Fibroblast of the aortic adventitia (primary cell): ENCODE measurements around the gene INPP5D. TPM values are rescaled to one million over a fixed set of nuclear protein-coding genes. Genes with fewer than 3 reads are reported as not detected.
A peak's percentile ranks its signal among the peaks of the same experiment; 100 is the strongest.

Experiments used
- DNase-seq: peaks from one replicate; pipeline ENCODE4 v3.0.0-alpha.2; 2010; ENCODE audit warnings: low read depth
- H3K4me3 ChIP-seq: 2 replicates; pipeline ENCODE4 v1.5.1; 2011; ENCODE audit warnings: low read depth, mild to moderate bottlenecking, control low read depth, low read length, moderate library complexity
- small RNA-seq: library from RNA; depleted of rRNA; stranded (forward); fragments of <200 nt; gene quantifications from one replicate; pipeline ENCODE3, GENCODE V24; 2012
- total RNA-seq: library from RNA; depleted of rRNA; stranded (reverse); fragments of >200 nt; gene quantifications from 2 replicates; pipeline ENCODE4 v1.2.3, GENCODE V29; 2012; ENCODE audit warnings: low replicate concordance
- TF ChIP-seq, protein P1 (sequence below): IDR thresholded peaks from 2 replicates; pipeline ENCODE4 v1.5.1; 2011; ENCODE audit warnings: mild to moderate bottlenecking, low read length, control low read depth, inconsistent platforms; ENCODE audit not compliant: insufficient read depth

The INPP5D gene
- total RNA-seq, 1 donor = 0.54 TPM

DNA sequence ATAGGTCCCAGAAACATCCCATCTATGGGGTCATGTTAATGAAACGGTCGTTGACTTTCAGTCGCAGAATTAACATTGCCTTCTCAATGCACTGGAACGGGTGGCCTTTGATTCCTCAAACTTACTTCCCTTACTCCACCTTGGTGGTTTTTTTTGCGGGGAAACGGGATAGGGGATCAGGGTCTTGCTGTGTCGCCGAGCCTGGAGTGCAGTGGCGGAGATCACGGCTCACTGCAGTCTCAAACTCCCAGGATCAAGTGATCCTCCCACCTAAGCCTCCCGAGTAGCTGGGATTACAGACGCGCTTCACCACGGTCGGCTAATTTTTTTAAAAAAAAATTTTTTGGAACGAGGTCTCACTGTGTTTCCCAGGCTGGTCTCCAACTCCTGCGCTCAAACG lies 192.1 kb downstream of the INPP5D start:
- TF ChIP-seq, protein P1, sequence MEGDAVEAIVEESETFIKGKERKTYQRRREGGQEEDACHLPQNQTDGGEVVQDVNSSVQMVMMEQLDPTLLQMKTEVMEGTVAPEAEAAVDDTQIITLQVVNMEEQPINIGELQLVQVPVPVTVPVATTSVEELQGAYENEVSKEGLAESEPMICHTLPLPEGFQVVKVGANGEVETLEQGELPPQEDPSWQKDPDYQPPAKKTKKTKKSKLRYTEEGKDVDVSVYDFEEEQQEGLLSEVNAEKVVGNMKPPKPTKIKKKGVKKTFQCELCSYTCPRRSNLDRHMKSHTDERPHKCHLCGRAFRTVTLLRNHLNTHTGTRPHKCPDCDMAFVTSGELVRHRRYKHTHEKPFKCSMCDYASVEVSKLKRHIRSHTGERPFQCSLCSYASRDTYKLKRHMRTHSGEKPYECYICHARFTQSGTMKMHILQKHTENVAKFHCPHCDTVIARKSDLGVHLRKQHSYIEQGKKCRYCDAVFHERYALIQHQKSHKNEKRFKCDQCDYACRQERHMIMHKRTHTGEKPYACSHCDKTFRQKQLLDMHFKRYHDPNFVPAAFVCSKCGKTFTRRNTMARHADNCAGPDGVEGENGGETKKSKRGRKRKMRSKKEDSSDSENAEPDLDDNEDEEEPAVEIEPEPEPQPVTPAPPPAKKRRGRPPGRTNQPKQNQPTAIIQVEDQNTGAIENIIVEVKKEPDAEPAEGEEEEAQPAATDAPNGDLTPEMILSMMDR = no peak
- peak overlapping the region; percentile 88 for H3K4me3 ChIP-seq
- no peak for DNase-seq

DNA sequence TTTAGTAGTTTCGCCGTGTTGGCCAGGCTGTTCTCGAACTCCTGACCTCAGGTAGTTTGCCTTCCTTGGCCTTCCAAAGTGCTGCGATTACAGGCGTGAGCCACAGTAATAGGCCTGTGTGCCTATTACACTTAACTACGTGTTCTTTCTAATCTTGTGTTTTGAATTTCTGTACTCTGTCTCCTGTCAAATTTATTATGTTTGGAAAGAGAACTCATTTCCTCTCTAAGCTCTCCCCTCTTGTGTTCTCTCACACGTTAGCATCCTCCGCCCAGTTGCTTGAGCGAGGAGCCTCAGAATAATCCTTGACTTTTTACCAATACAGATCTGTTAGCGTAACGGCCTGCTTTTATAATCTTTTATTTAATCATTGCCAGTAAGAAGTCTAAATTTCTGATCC lies 195.0 kb downstream of the INPP5D start:
- TF ChIP-seq, protein P1 = no peak
- H3K4me3 ChIP-seq = no peak overlapping the region
- peak; percentile 75 for DNase-seq

DNA sequence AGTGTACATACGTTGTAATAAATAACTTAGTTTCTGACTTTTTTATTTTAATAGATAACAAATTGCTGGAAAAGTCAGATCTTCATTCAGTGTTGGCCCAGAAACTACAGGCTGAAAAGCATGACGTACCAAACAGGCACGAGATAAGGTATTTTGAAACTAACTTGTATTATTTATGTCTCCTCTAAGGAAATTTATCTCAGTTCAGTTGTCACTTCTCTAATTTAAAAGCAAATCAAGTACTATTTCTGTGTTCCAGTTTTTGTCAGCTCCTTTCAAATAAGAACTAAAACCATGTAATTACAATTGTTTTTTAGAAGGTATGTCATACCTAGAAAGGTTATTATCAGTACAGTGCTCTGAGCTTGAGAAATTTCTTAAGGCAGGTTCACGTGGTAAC lies 195.9 kb downstream of the INPP5D start:
- DNase-seq = no peak
- TF ChIP-seq, protein P1 = no peak
- H3K4me3 ChIP-seq = no peak overlapping the region

Small RNA genes within 50 kb of the gene (small RNA-seq; reads per million reads assigned to genes)
- not detected for gene RN7SL32P

Other genes starting within 250 kb of the INPP5D start
- gene SNORC, start 190.1 kb upstream of the INPP5D start, total RNA-seq = 0.33 and 0.72 TPM in 2 replicates
- 1.1 and 17.4 TPM in 2 replicates for gene NGEF, start 47.1 kb upstream of the INPP5D start, total RNA-seq
- not detected in 2 replicates for gene NEU2, start 27.7 kb upstream of the INPP5D start, total RNA-seq
- 28.6 and 53.1 TPM in 2 replicates for gene ATG16L1, start 191.3 kb downstream of the INPP5D start, total RNA-seq
- not detected in 2 replicates for gene SAG, start 247.5 kb downstream of the INPP5D start, total RNA-seq